DMS 273 (cell line): ENCODE measurements around the gene POLN.

Source experiments
- DNase-seq: peaks from one replicate; lab custom pipeline; 2025; ENCODE audit not compliant: unreplicated experiment; lab: John Stamatoyannopoulos, UW

The POLN gene

GRCh38 chr4:2072971-2073807 lies 168.7 kb downstream of the POLN start:
- no peak for DNase-seq

GRCh38 chr4:2071912-2072867 lies 169.7 kb downstream of the POLN start:
- no peak for DNase-seq

- no peak for DNase-seq
Measured at GRCh38 chr4:2071252-2071911, 170.5 kb downstream of the POLN start.

GRCh38 chr4:2070421-2071251 lies 171.3 kb downstream of the POLN start:
- DNase-seq, result no peak

- DNase-seq, result no peak
Measured at GRCh38 chr4:2069986-2070385, 171.9 kb downstream of the POLN start.

- DNase-seq, result no peak
Measured at GRCh38 chr4:2069161-2069971, 172.6 kb downstream of the POLN start.

GRCh38 chr4:2068566-2068965 lies 173.4 kb downstream of the POLN start:
- no peak for DNase-seq

- no peak for DNase-seq
Measured at GRCh38 chr4:2068198-2068470, 173.8 kb downstream of the POLN start.

- no peak for DNase-seq
Measured at GRCh38 chr4:2067446-2068197, 174.3 kb downstream of the POLN start.

GRCh38 chr4:2066571-2067445 lies 175.1 kb downstream of the POLN start:
- no peak for DNase-seq

- no peak for DNase-seq
Measured at GRCh38 chr4:2066011-2066551, 175.8 kb downstream of the POLN start.

GRCh38 chr4:2065106-2065930 lies 176.6 kb downstream of the POLN start:
- DNase-seq, result no peak

GRCh38 chr4:2064276-2064991 lies 177.5 kb downstream of the POLN start:
- no peak for DNase-seq

- no peak for DNase-seq
Measured at GRCh38 chr4:2063557-2064275, 178.2 kb downstream of the POLN start.

GRCh38 chr4:2062808-2063524 lies 179.0 kb downstream of the POLN start:
- DNase-seq, result no peak
